Mesenteric fat pad (tissue), 1 donor: ENCODE results near the gene TEKT2. TPM values are rescaled to one million over a fixed set of nuclear protein-coding genes. Genes with fewer than 3 reads are reported as not detected.
A peak's percentile ranks its signal among the peaks of the same experiment; 100 is the strongest.

Experiments used
- DNase-seq: peaks from one replicate; pipeline ENCODE4 v3.0.0-alpha.2; 2020; ENCODE audit warnings: low spot score
- long read RNA-seq: library from polyadenylated mRNA; unstranded; transcript quantifications from one replicate; pipeline ENCODE4 v2.0.0, GENCODE V29; 2020
- total RNA-seq: library from RNA; stranded (reverse); fragmentation: NEBNext Ultra II Directional; extraction: Animal tissue kit (Norgen Biotek cat#: 25700); gene quantifications from one replicate; pipeline ENCODE4 v1.2.1, GENCODE V29; 2021
- donor health status: DM: yes; HTN: yes; CAD: no.

TEKT2 gene, protein sequence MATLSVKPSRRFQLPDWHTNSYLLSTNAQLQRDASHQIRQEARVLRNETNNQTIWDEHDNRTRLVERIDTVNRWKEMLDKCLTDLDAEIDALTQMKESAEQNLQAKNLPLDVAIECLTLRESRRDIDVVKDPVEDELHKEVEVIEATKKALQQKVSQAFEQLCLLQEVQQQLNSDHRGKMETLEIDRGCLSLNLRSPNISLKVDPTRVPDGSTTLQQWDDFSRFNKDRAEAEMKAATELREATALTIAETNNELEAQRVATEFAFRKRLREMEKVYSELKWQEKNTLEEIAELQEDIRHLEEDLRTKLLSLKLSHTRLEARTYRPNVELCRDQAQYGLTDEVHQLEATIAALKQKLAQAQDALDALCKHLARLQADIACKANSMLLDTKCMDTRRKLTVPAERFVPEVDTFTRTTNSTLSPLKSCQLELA
- 0.35 TPM for total RNA-seq
- long read RNA-seq: 0 reads

DNA sequence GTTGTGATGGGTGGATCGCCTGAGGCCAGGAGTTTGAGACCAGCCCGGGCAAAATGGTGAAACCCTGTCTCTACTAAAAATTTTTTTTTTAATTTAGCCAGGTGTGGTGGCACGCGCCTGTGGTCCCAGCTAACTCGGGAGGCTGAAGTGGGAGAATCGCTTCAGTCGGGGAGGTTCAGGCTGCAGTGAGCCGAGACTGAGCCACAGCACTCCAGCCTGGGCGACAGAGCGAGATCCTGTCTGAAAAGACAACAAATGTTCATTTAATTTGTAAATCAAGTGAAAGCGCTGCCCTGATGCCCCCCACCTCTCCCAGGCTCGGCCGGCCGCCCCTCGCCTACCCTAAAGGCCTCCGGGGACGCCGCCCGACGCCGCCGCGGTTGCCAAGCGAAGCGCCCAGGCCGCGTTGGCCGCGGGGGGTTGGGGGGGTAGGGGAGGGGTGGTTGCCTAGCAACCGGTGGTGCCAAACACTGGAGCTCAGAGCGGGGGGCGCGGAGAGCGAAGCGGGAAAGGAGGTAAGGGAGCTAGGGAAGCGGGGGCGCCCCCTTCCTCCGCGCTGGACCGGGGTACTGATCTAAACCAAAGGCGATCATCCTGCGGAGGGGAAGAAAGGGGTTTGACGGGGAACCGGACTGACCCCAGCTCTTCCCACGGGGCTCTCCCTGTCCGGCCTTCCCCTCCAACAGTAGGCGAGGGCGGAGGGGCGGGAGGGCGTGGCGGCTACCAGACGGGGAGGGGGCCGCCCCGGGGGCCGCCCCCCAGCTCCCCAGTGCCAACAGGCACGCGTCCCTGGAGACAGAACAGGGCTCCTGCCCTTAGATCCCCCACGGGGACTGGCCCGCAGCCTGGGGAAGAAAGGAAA is at the start of gene TEKT2:
Gene TEKT2 (plus strand): TSS at position 460 of the 862 bp plus-strand sequence. CDS start 828 bp downstream, outside the sequence.
- DNase-seq: peak; percentile 89

DNA sequence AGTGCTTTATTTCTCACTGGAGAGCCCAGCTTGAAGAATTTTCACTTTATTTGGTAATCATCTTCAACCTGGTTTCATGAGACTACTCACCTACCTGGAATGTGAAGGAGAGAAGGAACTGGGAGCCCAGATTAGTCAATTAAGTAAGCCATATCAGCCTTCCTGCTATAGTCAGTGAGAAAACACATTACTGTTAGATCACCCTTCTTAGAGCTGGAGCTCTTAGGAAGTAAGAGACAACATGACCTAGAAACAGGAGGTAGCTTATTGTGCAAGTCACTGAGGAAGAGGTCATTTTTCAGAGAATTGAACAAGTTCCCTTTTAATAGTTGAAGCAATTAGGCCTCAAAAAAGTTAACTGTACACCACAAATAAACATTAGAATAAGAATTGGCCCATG is 49.2 kb upstream of the TEKT2 start:
- no peak for DNase-seq

DNA sequence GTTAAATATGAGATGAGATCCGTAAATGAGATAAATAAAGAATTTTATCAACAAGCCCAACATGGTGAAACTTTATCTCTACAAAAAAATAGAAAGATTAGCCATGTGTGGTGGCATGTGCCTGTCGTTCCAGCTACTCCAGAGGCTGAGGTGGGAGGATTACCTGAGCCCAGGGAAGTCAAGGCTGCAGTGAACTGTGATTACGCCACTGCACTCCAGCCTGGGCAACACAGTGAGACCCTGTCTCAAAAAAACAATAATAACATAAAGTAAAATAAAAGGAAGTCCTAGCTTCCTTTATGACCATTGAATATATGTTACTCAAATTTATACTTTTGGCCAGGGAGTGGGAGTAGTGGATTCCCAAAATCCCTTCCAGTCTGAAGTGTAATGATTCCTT is 48.7 kb upstream of the TEKT2 start:
- no peak for DNase-seq

DNA sequence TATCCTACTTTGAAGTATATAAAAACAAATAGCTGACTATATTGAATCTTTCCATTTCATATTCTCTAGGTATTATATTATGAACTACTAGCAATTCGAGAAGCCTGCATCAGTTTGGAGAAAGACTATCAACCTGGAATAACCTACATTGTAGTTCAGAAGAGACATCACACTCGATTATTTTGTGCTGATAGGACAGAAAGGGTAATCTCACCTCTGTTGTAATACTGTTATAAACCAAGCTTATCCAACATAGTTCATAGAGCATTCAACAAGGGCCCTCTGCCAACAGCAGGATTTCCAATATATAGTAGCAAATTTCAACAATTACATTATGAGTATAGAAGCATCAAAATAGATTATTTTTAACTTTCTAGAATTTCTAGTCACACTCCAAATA is 43.7 kb upstream of the TEKT2 start:
- DNase-seq: no peak

DNA sequence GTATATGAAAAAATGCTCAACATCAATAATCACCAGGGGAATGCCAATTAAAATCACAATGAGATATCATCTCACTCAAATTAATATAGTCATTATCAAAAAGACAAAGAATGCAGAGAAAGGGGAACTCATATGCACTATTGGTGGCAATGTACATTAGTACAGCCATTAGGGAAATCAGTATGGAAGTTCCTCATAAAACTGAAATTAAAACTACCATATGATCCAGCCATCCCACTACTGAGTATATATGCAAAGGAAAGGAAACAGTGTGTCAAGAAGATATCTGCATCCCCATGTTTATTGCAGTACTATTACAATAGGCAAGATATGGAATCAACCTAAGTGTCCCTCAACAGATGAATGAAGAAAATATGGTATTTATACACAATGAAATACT is 32.1 kb upstream of the TEKT2 start:
- DNase-seq: no peak

DNA sequence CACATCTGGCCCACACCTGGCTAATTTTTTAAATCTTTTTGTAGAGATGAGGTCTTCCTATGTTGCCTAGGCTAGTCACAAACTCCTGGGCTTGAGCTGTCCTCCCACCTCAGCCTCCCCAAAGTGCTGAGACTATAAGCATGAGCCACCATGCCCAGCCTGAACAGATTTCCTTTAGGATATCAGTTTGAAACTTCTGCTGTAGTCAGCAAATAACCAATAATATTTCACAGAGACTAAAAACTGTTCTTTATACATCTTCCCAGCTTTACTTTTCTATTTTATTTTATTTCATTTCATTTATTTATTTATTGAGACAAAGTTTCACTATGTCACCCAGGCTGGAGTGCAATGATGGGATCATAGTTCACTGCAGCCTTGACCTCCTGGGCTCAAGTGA is 29.9 kb upstream of the TEKT2 start:
- no peak for DNase-seq

DNA sequence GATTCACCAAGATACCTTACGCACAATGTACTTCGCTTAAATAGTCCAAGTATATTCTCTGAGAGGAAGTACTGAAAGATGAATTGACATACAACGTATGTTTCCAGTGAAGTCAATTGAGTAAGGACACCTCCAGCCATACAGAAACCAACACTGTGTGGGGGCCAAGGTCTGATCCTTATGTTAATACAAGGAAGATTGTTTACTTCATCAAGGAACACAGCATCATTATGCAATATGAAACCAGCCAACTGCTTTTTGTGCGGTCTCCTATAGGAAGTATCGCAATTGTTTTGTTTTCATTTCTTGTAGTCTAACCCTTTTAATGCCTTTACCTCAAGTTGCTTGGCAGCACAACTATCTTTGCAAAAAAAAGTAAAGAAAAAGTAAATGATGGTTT is 28.2 kb upstream of the TEKT2 start:
- no peak for DNase-seq

DNA sequence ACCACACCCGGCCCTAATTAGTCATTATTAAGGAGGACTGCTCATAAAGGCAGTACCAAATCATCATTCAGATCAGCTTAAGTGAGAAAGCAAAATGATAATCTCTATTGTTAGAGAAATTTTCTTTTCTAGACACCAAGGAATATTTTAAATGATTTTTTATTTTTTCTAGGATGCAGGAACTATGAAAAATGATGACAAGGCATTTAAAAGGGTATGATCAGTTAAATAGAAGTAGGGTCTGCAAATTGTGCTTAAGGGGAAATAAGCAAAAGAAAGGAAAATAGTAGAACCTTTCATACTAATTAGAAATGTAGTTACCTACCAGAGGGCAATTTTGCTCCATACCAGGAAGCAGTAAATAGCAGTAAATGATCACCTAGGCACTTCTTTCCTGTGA is 21.6 kb upstream of the TEKT2 start:
- no peak for DNase-seq

DNA sequence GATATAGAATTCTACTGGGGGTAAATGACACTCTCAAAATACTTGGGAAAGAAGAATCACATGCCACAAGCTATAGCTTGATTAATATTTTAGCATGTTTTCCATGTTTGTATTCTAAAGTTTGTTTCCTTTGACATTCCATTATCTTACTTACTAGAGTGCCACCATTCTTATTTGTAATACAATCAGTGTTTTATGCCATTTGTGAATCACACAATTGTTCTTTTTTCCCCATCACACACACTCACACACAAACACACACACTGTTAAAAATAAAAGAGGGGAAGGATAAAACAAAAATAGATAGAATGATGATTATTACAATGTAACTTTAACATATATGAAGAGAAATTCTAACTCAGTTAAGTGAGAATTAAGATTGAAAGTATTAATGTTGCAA is 16.0 kb upstream of the TEKT2 start:
- DNase-seq: no peak

DNA sequence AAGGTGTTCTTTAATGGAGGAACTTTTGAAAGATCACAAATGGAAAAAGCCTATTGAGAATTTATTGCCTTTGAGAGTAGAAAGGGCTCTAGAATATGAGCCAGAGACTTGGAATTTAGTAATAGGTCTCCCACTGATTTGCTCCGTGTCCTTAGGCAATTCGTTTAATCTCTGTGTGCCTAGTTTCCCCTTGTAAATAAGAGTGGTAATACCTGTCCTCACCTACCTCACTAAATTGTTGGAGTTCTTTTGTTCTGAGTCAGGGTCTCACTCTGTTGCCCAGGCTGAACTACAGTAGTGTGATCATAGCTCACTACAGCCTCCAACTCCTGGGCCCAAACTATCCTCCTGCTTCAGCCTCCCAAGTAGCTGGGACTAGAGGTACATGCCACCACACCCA is 15.0 kb upstream of the TEKT2 start:
- DNase-seq: no peak

DNA sequence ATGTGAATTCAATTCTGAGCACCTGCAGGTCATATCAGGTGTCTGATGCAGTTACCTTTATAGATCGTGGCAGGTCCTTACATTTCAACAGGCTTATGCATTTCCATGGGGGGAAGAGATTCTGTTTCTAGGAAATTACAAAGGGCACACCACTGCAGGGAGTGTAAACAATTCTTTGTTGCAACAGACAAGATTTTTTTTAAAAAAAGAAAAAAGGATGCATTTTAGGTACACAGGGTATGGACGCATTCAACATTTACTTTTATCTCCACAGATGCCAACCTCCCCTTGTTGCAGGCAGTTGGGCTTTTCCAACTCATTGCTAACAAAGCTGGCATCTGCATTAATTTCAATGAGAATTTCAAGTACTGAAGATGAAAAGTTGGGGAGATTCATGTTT is 13.5 kb upstream of the TEKT2 start:
- no peak for DNase-seq

DNA sequence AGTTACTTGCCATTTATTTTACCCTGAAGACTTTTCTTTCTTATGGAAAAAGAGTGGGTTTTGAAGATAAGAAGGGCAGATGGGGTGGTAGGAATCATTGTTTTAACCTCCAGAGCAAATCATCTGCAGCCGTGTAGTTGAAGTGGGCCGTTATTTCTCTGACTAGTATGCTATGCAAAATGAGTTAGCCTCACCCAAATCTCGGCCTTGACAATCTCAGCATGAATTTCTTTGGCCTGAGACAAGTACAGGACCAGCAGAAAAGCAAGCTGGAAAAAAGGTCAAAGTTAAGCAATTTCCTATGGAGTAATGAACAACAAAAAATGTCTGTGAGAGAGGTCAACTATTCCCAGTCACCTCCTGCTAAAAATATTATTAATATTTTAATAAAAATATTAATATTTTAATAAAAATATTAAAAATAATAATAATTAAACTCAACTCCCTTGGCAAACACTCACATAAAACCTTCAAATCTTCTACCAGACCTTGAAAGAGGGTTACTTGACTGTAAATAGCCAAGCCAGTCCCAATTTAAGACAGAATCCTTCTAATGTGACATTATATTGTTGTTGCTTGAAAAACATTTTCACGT is 6.8 kb upstream of the TEKT2 start:
- DNase-seq: no peak

DNA sequence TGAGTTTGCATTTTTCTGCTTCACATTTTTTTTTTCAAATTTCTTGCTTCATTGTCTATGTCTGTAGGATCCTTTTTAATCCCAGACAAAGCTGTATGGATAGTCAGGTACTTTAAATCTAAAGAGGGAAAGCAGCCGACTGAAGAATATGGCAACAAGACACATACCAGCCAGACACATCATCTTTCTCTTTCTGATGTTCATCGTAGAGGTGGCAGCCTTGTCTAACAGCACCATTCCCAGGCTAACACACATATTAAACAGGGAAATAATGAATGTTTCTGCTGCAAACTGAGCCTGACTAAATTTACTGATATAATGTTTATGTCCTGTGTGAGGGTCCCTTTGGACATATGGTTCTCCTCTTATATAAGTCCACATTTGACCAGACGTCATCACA is 3.7 kb upstream of the TEKT2 start:
- DNase-seq: no peak

DNA sequence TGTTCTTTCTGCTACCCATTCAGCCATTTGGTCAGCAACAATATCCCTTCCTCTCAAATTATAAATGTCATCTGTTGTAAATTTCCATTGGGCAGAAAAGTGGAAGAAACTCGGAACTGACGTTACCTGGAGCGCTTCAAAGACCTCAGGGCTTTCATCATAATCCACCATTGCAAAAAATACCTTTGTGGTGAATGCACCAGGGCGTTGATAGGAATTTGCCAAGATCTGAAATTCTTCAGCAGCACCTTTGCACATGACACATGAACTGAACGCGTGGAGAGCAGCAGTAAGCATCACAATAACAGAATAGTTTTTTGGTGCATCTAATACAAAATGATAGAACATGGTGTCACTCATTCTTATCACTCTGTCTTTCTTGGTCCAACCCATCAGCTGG is 3.1 kb upstream of the TEKT2 start:
- DNase-seq: no peak

DNA sequence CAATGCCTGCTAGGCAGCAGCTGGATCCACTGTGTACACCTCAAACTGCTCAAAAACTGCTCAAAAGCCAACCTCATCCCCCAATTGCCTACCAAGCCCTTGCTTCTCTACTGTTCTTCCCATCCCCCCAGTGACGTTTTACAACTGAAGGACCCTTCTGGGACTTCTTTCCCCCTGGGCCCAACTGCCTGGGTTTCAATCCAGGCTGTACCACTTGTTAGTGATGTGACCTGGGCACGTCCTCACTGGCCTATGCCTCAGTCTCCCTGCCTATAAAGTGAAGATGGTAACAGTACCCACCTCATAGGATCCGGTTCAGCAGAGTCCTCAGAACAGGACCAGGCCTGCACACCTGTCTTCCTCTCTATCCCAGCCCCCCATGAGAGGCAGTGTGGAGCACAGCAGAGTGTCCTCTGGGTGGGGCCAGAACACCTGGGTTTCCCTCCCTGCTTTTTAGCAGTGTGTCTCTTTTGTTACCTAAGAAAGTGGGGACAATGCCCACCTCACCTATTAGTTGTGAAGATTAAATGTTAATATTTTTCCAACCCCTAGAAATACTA is 1.9 kb upstream of the TEKT2 start:
- DNase-seq: no peak

DNA sequence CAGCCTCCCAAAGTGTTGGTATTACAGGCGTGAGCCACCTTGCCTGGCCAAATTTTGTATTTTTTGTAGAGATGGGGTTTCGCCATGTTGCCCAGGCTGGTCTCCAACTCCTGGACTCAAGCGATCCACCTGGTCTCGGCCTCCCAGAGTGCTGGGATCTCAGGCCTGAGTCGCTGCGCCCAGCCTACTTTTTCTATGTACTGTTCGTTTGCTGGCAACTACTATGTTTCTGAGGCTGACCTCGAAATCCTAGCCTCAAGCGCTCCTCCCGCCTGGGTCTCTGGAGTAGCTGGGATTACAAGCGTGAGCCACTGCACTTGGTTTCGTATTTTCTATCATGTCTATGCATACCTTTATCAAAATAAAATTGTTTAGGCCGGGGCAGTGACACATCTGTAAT is 675 bp upstream of the TEKT2 start:
- DNase-seq: no peak

DNA sequence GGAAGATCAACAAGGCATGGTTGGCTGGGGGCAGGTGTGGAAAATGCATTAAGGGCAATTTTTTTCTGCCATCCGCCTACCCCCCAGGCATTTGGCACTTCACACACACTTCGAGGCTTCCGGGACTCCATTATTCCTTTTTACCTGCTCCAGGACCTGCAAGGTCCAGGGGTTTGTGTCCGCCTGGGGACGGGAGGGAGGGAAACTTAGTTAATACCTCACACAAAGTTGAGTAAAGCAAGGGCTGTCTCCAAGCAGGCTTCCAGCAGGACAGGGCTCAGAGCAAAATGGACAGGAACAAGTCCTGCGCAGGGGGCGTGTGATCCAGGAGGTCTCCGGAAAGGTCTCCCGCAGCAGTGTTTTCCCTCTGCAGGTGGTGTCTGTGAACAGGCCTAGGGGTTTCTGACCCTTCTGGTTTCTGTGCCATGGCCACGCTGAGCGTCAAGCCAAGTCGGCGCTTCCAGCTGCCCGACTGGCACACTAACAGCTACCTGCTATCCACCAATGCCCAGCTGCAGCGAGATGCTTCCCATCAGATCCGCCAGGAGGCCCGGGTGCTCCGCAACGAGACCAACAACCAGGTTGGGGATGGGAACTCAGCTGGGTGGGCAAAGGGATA is 712 bp downstream of the TEKT2 start:
- no peak for DNase-seq

DNA sequence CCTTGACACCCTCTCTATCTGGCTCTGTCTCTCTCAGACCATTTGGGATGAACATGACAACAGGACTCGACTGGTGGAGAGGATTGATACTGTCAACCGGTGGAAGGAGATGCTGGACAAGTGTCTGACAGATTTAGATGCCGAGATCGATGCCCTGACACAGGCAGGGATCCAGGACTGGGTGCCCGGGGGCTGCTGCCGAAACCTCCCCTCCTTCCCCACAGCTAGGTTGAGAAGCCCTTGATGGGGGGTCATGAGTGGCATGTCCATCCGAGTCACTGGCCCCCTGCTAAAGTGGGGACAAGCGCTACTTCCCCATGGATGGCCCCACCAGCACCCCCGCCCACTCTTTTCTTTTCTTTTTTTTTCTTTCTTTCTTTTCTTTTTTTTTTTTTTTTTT is 1.2 kb downstream of the TEKT2 start:
- DNase-seq: peak; percentile 39

DNA sequence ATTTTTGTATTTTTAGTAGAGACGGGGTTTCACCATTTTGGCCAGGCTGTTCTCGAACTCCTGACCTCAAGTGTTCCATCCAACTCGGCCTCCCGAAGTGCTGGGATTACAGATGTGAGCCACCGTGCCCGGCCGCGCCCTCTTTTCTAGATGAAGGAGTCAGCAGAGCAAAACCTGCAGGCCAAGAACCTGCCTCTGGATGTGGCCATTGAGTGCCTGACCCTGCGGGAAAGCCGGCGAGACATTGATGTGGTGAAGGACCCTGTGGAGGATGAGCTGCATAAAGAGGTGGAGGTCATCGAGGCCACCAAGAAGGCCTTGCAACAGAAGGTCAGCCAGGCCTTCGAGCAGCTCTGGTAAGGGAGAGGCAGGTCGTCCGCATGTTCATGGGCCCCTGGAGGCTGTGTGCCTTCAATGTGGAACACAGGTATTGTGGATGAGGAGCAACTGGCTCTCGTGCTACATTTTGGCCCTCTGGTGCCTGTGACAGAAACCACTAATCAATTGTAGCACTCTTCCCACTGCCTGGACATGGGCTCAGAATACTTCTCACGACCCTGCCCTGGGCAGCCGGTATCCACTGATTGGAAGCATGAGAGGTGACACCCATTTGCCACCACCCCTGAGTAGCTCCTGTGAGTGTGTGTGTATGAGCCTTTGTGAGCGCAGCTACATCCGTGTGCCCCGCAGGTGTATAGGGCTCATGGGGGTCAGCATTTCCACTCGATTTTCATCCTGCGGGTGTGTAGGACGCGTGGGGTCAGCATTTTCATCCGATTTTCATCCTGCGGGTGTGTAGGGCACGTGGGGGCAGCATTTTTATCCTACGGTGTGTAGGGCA is 2.0 kb downstream of the TEKT2 start:
- DNase-seq: peak; percentile 85

DNA sequence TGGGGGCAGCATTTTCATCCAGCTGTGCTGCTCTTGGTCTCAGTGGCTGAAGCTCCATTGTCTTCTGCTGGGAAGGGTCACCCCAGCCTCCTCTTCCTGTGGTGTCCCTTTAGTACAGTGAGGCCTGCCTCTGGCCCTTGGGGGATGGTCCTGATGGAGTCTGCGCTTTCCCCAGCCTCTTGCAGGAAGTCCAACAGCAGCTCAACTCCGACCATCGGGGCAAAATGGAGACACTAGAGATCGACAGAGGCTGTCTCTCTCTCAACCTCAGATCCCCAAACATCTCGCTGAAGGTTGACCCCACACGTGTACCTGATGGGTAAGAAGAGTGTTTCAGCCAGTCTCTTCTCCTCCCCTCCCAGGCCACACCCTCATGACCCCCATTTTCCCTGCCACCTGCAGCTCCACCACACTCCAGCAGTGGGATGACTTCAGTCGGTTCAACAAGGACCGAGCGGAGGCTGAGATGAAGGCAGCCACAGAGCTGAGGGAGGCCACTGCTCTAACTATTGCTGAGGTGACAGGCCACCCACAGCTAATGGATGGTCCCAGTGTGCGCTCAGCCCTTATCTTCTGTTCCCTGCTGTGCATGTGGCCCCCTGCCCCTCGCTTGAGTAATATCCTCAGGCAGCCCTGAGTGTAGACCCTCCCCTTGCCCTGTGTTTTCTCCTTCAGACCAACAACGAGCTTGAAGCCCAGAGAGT is 2.8 kb downstream of the TEKT2 start:
- DNase-seq: peak; percentile 72
